T-helper 2 cell (primary cell): ENCODE measurements around the gene UBE4B.

ENCODE experiments used
- DNase-seq, 5 experiments: peaks; one replicate each; pipeline versions ENCODE4 v3.0.0 to v3.0.0-alpha.2; 2012 to 2022

UBE4B gene

DNA sequence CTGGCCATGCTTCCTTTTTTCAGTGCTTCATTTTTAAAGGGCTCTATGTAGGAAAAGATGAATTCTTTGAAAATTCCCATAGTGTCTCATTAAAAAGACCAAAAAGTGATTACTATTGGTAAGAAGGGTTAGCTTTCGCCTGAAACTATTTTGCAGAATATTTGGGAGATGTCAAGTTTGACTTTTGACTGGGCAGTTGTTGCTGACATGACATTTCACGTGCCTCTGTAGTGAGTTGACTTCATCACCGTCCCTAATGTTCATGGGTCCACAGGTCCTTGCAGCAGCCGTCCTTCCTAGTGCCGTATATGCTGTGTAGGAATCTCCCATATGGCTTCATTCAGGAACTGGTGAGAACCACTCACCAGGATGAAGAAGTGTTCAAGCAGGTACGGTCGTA is 88.9 kb downstream of the UBE4B start:
- DNase-seq, result no peak

DNA sequence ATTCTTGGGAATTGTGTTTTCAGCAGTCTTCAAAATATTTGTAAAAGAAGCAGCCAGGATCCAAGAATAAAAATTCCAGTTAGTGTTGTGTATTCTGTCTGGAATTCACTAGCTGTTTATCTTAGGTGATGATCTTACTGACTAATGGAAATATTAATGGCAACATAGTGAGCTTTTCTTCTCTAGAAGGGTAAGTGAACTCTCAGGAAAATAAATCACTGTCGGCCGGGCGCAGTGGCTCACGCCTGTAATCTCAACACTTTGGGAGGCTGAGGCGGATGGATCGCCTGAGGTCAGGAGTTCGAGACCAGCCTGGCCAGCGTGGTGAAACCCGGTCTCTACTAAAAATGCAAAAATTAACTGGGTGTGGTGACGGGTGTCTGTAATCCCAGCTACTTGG is 90.2 kb downstream of the UBE4B start:
- DNase-seq, result no peak

DNA sequence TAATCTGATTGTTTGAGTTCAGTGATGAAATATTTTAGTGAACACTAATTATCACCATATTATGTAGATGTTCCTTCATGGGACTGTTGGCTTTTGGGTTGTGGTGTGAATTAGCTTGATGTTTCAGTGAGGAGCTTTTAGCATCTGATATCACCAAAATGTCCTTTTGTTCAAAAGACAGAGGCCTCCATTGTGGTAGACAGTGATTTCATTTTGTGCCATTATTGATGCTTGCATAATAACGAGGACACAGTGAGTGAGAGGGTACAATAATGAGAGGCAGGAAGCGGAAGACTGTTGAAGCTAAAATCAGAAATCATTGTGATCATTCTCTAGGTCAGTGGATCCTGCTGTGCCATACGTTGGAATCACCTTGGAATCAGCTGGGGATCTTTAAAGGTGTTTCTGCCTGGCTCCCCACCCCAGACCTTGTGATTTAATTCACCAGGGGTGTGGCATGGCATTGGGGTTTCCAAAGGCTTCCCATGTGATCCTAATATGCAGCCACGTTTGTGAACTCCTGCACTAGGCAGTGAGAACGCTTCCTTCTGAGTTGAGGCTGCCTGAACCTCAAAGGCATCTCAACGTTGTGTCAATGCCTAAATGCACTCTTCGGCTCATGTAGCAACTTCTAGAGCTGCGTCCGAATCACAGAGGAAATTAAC is 95.5 kb downstream of the UBE4B start:
- DNase-seq, result no peak

GRCh38 chr1:10132316-10132715 is 99.6 kb downstream of the UBE4B start:
- no peak for DNase-seq

DNA sequence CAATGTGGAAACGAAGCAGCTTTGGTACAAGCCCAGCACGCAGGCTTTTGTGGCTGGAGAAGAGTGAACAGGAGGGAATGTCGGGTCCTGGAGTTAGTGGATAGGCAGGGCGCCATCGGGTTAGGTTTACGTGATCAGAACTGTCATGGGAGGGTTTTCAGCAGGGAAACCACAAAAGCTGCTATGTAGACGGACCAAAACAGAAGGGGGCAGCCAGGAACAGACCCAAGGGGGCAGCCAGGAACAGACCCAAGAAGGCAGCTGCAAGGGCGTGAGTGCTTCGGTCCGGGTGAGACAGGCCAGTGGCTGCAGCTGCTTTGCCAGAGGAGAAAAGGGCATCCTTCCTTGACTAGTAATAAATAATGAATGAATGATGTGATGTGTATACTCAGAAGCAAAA is 100.1 kb downstream of the UBE4B start:
- no peak for DNase-seq

GRCh38 chr1:10140981-10141380 is 108.2 kb downstream of the UBE4B start:
- peak in 1 of 5 experiments; percentile 11 for DNase-seq

- DNase-seq, result no peak
Measured at GRCh38 chr1:10143961-10144485, 111.3 kb downstream of the UBE4B start.

- DNase-seq, result no peak
Measured at GRCh38 chr1:10146391-10146790, 113.6 kb downstream of the UBE4B start.

GRCh38 chr1:10149231-10149630 is 116.5 kb downstream of the UBE4B start:
- DNase-seq, result no peak

DNA sequence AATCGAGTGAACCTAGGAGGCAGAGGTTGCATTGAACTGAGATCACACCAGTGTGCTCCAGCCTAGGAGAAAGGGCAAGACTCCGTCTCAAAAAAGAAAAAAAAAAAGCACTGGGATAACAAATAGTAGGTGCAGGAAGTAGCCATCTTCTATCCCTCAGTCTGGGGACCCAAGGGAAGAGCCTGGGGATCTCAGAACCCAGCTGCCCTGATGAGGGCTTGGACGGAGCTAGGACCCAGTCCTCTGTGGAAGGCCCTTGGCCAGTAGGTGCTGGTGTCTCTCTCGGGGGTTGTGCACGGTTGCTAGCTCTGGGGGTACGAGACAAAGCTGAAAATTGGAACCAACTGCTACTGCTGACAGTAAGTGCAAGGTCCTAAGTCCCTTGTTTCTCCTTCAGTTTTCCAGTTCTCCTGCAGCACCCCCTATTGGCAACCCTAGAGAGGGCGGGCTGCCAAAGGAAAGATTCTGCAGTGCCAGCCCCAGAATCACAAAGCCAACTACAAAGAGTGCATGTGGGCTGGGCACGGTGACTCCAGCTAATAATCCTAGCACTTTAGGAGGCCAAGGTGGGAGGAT is 120.0 kb downstream of the UBE4B start:
- DNase-seq, result peak in 2 of 5 experiments; percentile 2 to 40

- no peak for DNase-seq
Measured at GRCh38 chr1:10155087-10155712, 122.4 kb downstream of the UBE4B start.

GRCh38 chr1:10160173-10160572 is 127.4 kb downstream of the UBE4B start:
- no peak for DNase-seq

- no peak for DNase-seq
Measured at GRCh38 chr1:10160907-10161490, 128.2 kb downstream of the UBE4B start.

DNA sequence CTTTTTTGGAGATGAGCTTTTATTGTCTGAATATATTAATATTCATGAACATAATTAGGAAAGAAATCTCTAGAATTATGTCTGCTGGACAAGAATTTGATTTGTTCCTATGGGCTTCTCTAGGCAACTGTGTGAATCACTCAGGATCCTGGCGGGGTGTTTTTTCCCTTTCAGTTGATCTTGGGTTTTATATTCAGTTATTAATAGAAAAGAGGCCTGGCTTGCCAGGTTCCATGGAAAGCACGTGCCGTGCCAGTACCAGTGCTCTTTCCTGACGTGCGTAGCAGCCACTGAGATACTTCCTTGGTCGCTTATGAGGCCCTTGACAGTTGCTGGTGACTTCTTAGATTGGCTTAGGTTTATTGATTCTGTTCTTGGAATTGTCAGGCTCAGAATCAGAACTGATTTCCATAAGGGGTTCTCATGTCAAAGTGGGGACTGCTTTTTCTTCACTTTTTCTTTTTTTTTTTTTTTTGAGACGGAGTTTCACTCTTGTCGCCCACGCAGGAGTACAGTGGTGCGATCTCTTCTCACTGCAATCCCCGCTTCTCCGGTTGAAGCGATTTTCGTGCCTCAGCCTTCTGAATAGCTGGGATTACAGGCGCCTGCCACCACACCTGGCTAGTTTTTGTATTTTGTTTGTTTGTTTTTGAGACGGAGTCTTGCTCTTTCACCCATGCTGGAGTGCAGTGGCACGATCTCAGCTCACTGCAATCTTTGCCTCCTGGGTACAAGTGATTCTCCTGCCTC is 129.0 kb downstream of the UBE4B start:
- peak in 1 of 5 experiments; percentile 36 for DNase-seq

- peak in 1 of 5 experiments; percentile 61 for DNase-seq
Measured at GRCh38 chr1:10168912-10169514, 136.3 kb downstream of the UBE4B start.

- peak in 1 of 5 experiments; percentile 89 for DNase-seq
Measured at GRCh38 chr1:10170239-10170574, 137.4 kb downstream of the UBE4B start.

GRCh38 chr1:10171105-10171767 is 138.5 kb downstream of the UBE4B start:
- no peak for DNase-seq

DNA sequence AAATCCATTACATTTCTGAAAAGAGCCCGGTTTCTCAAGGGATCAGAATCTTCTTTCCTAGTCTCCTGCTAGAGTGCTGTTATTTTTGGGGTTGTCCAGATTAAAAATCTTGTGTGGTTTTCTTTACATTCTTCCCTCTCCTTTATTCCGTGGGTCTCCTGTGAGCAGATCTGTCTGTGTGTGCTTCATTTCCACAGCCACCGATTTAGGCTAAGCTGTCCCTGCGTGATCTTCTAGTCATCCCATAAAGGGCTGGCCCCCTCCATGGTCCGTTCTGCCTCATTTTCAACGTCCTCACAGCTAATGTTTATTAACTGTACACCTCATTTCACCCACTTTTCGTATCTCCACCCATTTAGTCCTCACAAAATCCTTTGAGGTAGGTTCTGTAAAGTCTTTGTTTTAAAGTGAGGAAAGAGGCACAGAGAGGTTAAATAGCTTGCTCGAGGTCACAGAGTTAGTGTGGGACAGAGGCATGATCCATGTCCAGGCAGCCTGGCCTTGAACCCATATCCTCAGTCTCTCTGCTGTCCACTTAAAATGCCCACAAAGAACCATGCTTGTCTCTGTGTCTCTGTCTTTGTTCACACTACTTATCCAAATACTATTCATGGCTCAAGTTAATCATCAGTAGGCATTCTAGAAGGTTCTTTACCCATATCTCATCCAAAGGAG is 139.4 kb downstream of the UBE4B start:
- no peak for DNase-seq

GRCh38 chr1:10173582-10173981 is 140.8 kb downstream of the UBE4B start:
- peak in 1 of 5 experiments; percentile 34 for DNase-seq

DNA sequence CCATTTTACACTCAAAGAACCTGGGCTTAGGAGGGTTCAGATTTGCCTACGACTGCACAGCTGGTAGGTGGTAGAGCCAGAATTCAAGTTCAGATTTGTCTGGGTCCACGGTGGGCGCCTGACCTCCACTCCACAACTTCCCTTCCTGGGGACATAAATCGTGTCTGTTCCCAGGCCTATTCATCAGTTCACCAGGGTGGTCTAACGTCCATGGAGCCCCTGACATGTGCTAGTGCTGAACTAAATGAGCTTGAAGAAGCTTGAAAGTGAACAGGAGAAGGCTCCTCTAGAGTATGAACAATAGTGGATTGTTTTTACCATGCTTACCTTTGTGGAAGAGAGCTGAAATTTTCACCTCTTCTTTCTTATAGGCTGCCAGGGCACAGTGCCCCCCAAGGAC is 145.1 kb downstream of the UBE4B start:
- DNase-seq, result no peak
